GM23338 (cell line): ENCODE results near the gene XKR7. TPM values are rescaled to one million over a fixed set of nuclear protein-coding genes. Genes with fewer than 3 reads are reported as not detected.

Source experiments
- ATAC-seq: fragments of 200-7000 bp; cut with Tn5 transposase; 3 replicates; pipeline ENCODE4 v1.9.1; 2020
- DNase-seq: peaks from one replicate; pipeline ENCODE4 v3.0.0-alpha.2; 2015; ENCODE audit warnings: low spot score
- H2AFZ ChIP-seq: fragments of 200-600 bp; sonication (generic); 2 replicates; pipeline ENCODE4 v1.8.0; 2016; ENCODE audit warnings: antibody characterized with exemption, mild to moderate bottlenecking, moderate library complexity
- H3F3A ChIP-seq: fragments of 200-600 bp; sonication (generic); replicated peaks from 2 replicates; pipeline ENCODE4 v1.8.0; 2017; ENCODE audit warnings: antibody characterized with exemption, mixed run types, low read depth
- H3K27ac ChIP-seq: fragments of 200-600 bp; sonication (generic); 2 replicates; pipeline ENCODE4 v1.6.1; 2016; ENCODE audit warnings: low read depth
- H3K27me3 ChIP-seq: fragments of 200-600 bp; sonication (generic); 2 replicates; pipeline ENCODE4 v1.8.0; 2016; ENCODE audit warnings: mild to moderate bottlenecking, mixed run types, moderate library complexity; ENCODE audit not compliant: insufficient read depth
- H3K36me3 ChIP-seq: fragments of 200-600 bp; sonication (generic); 2 replicates; pipeline ENCODE4 v1.8.0; 2016; ENCODE audit warnings: mild to moderate bottlenecking; ENCODE audit not compliant: insufficient read depth
- H3K4me1 ChIP-seq: fragments of 200-600 bp; sonication (generic); 2 replicates; pipeline ENCODE4 v1.8.0; 2016; ENCODE audit warnings: mild to moderate bottlenecking, moderate library complexity; ENCODE audit not compliant: insufficient read depth
- H3K4me2 ChIP-seq: fragments of 200-600 bp; sonication (generic); 2 replicates; pipeline ENCODE4 v1.7.1; 2017; ENCODE audit warnings: mixed run types
- H3K4me3 ChIP-seq: fragments of 200-600 bp; sonication (generic); 2 replicates; pipeline ENCODE4 v1.6.1; 2016; ENCODE audit warnings: mixed run types
- H3K79me2 ChIP-seq: fragments of 200-600 bp; sonication (generic); replicated peaks from 2 replicates; pipeline ENCODE4 v1.8.0; 2017; ENCODE audit warnings: mild to moderate bottlenecking; ENCODE audit not compliant: insufficient read depth
- H3K9me2 ChIP-seq: fragments of 200-600 bp; sonication (generic); 2 replicates; pipeline ENCODE4 v1.8.0; 2017; ENCODE audit not compliant: insufficient read depth
- H4K20me1 ChIP-seq: fragments of 200-600 bp; sonication (generic); replicated peaks from 2 replicates; pipeline ENCODE4 v1.8.0; 2017; ENCODE audit warnings: mild to moderate bottlenecking; ENCODE audit not compliant: insufficient read depth
- H3K27ac Mint-ChIP-seq: 2 replicates; pipeline ENCODE4 v1.8.0; 2020; ENCODE audit warnings: inconsistent platforms, mild to moderate bottlenecking, moderate library complexity, mixed read lengths
- H3K27me3 Mint-ChIP-seq: 3 replicates; pipeline ENCODE4 v1.8.0; 2022; ENCODE audit warnings: low read depth, mild to moderate bottlenecking, moderate library complexity, mixed read lengths, inconsistent platforms; ENCODE audit not compliant: insufficient read depth, poor library complexity
- H3K36me3 Mint-ChIP-seq: 3 replicates; pipeline ENCODE4 v1.8.0; 2021; ENCODE audit warnings: low read depth, mild to moderate bottlenecking, inconsistent platforms, moderate library complexity, mixed read lengths
- H3K4me1 Mint-ChIP-seq: 3 replicates; pipeline ENCODE4 v1.8.0; 2020; ENCODE audit warnings: mild to moderate bottlenecking, inconsistent platforms, mixed read lengths
- H3K4me3 Mint-ChIP-seq: 3 replicates; pipeline ENCODE4 v1.8.0; 2021; ENCODE audit warnings: moderate library complexity, mild to moderate bottlenecking, inconsistent platforms, mixed read lengths
- H3K9me3 Mint-ChIP-seq: 3 replicates; pipeline ENCODE4 v1.8.0; 2020; ENCODE audit warnings: moderate library complexity, mild to moderate bottlenecking, inconsistent platforms, mixed read lengths
- CREB1 ChIP-seq: fragments of 250-450 bp; sonication (Bioruptor Pico); IDR thresholded peaks from 2 replicates; pipeline ENCODE4 v1.5.0; 2020; ENCODE audit warnings: low read depth, mild to moderate bottlenecking, moderate library complexity
- EZH2 ChIP-seq: fragments of 200-600 bp; sonication (generic); IDR thresholded peaks from one replicate; pipeline ENCODE4 v1.8.0; 2017; ENCODE audit warnings: antibody characterized with exemption, mild to moderate bottlenecking, low read depth; ENCODE audit not compliant: unreplicated experiment
- EZH2phosphoT487 ChIP-seq: fragments of 200-600 bp; sonication (generic); IDR thresholded peaks from one replicate; pipeline ENCODE4 v1.8.1; 2018; ENCODE audit warnings: antibody characterized with exemption; ENCODE audit not compliant: unreplicated experiment
- JUNB ChIP-seq: IDR thresholded peaks from one replicate; pipeline ENCODE4 v1.6.1; 2016; ENCODE audit warnings: antibody characterized with exemption; ENCODE audit not compliant: unreplicated experiment
- NANOG ChIP-seq: IDR thresholded peaks from 2 replicates; pipeline ENCODE4 v1.6.1; 2016; ENCODE audit warnings: antibody characterized with exemption, borderline replicate concordance
- POLR2AphosphoS5 ChIP-seq: IDR thresholded peaks from 2 replicates; pipeline ENCODE4 v1.6.1; 2016; ENCODE audit warnings: antibody characterized with exemption, low read depth
- STAT1 ChIP-seq: IDR thresholded peaks from one replicate; pipeline ENCODE4 v1.6.1; 2016; ENCODE audit warnings: antibody characterized with exemption; ENCODE audit not compliant: unreplicated experiment
- ZNF114 ChIP-seq: fragments of 250-450 bp; sonication (Bioruptor Pico); IDR thresholded peaks from 2 replicates; pipeline ENCODE4 v1.5.0; 2020; ENCODE audit warnings: mild to moderate bottlenecking, moderate library complexity
- ZNF331 ChIP-seq: fragments of 250-450 bp; sonication (Bioruptor Pico); IDR thresholded peaks from 2 replicates; pipeline ENCODE4 v1.5.0; 2020; ENCODE audit warnings: low read depth, mild to moderate bottlenecking, moderate library complexity
- polyA plus RNA-seq: library from polyadenylated mRNA; unstranded; fragments of >200 nt; fragmentation: Nextera tagmentation; extraction: Ambion mirVana; gene quantifications from 2 replicates; pipeline ENCODE4 v1.2.1, GENCODE V29; 2016
- total RNA-seq: library from RNA; depleted of rRNA; stranded (reverse); fragments of >200 nt; shearing (Covaris generic); gene quantifications from 2 replicates; pipeline ENCODE4 v1.2.3, GENCODE V29; 2014
- TF ChIP-seq, protein P1 (sequence below), 2 experiments: fragments of 200-600 bp in 1 of 2; sonication (generic) in 1 of 2; conservative IDR thresholded peaks; 2 replicates each; pipeline versions ENCODE4 v1.5.1 to v1.6.1; 2016 to 2017; ENCODE audit warnings: antibody characterized with exemption in 2 of 2, low read depth in 2 of 2, mild to moderate bottlenecking in 2 of 2, moderate library complexity in 1 of 2
- TF ChIP-seq, protein P2 (sequence below): fragments of 250-450 bp; sonication (Bioruptor Pico); IDR thresholded peaks from 2 replicates; pipeline ENCODE4 v1.5.0; 2020; ENCODE audit warnings: mild to moderate bottlenecking, moderate library complexity
- TF ChIP-seq, protein P3 (sequence below): IDR thresholded peaks from one replicate; pipeline ENCODE4 v1.6.1; 2018; ENCODE audit warnings: antibody characterized with exemption; ENCODE audit not compliant: unreplicated experiment
- TF ChIP-seq, protein P4 (sequence below): IDR thresholded peaks from 2 replicates; pipeline ENCODE4 v1.6.1; 2016; ENCODE audit warnings: antibody characterized with exemption

XKR7 gene
- total and polyA plus RNA-seq, 2 experiments from 2014 or later = 0.61 to 3.9 TPM

DNA sequence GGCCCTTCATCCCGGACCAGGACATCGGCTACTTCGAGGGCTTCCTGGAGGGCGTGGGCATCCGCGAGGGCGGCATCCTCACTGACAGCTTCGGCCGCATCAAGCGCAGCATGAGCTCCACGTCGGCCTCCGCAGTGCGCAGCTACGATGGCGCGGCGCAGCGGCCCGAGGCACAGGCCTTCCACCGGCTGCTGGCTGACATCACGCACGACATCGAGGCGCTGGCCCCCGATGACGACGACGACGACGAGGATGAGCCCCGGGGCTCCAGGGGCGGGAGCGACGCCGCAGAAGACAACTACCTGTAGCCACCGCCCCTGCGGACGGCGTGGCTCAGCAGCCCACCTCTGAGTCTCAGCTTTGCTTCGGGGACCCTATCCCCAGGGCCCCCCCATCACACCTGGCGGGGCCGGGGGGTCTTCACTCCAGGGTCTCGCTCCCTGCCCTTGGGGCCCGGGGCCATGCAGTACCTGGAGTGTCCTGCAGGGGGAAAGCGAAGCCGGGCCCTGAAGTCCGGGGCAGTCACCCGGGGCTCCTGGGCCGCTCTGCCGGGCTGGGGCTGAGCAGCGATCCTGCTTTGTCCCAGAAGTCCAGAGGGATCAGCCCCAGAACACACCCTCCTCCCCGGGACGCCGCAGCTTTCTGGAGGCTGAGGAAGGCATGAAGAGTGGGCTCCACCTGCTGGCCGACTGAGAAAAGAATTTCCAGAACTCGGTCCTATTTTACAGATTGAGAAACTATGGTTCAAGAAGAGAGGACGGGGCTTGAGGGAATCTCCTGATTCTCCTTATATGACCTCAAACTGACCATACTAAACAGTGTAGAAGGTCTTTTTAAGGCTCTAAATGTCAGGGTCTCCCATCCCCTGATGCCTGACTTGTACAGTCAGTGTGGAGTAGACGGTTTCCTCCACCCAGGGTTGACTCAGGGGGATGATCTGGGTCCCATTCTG is 63.3 kb downstream of the XKR7 start:
- Histone ChIP-seq H3K4me3 (peak overlapping the region; percentile 57), H3K4me2 (peak overlapping the region; percentile 78), H2AFZ (peak overlapping the region; percentile 15; the same call in 1 of the 2 replicates), H3K9me2 (no peaks in the 10 kb centered on the region), H3K79me2 (no peaks in the 10 kb centered on the region), H3K27me3 (peaks cover 13% of the 10 kb centered on the region), H3F3A (peaks cover 13% of the 10 kb centered on the region), H3K27ac (no peak overlapping the region), H3K4me1 (peaks cover 2% of the 10 kb centered on the region; the same call in 1 of the 2 replicates), H4K20me1 (peaks cover 12% of the 10 kb centered on the region; the same call in 1 of the 2 replicates), H3K36me3 (no peaks in the 10 kb centered on the region)
- peak overlapping the region; percentile 46 for H3K4me3 Mint-ChIP-seq
- DNase-seq (peak; percentile 100), ATAC-seq (peak; percentile 98)
- peaks cover 8% of the 10 kb centered on the region for H3K27me3 Mint-ChIP-seq
- no peak overlapping the region for H3K27ac Mint-ChIP-seq
- peaks cover 9% of the 10 kb centered on the region; the same call in 2 of the 3 replicates for H3K36me3 Mint-ChIP-seq
- H3K9me3 Mint-ChIP-seq = peaks cover 23% of the 10 kb centered on the region
- TF ChIP-seq JUNB (no peak), EZH2phosphoT487 (no peak), ZNF114 (CRISPR knock-in tag) (0 out of 2 replicates have a peak, but pooled peaks have one; percentile 45), CREB1 (CRISPR knock-in tag) (peak; percentile 37; the same call in 1 of the 2 replicates), ZNF331 (CRISPR knock-in tag) (no peak), STAT1 (no peak), EZH2 (no peak), NANOG (no peak), POLR2AphosphoS5 (peak; percentile 17; the same call in 1 of the 2 replicates)
- TF ChIP-seq, protein P1, sequence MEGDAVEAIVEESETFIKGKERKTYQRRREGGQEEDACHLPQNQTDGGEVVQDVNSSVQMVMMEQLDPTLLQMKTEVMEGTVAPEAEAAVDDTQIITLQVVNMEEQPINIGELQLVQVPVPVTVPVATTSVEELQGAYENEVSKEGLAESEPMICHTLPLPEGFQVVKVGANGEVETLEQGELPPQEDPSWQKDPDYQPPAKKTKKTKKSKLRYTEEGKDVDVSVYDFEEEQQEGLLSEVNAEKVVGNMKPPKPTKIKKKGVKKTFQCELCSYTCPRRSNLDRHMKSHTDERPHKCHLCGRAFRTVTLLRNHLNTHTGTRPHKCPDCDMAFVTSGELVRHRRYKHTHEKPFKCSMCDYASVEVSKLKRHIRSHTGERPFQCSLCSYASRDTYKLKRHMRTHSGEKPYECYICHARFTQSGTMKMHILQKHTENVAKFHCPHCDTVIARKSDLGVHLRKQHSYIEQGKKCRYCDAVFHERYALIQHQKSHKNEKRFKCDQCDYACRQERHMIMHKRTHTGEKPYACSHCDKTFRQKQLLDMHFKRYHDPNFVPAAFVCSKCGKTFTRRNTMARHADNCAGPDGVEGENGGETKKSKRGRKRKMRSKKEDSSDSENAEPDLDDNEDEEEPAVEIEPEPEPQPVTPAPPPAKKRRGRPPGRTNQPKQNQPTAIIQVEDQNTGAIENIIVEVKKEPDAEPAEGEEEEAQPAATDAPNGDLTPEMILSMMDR (conservative IDR thresholded peaks at IDR 0.05; ENCODE audit: low read depth in 2 of 2) = peak; percentile 79 to 99
- TF ChIP-seq, protein P2, sequence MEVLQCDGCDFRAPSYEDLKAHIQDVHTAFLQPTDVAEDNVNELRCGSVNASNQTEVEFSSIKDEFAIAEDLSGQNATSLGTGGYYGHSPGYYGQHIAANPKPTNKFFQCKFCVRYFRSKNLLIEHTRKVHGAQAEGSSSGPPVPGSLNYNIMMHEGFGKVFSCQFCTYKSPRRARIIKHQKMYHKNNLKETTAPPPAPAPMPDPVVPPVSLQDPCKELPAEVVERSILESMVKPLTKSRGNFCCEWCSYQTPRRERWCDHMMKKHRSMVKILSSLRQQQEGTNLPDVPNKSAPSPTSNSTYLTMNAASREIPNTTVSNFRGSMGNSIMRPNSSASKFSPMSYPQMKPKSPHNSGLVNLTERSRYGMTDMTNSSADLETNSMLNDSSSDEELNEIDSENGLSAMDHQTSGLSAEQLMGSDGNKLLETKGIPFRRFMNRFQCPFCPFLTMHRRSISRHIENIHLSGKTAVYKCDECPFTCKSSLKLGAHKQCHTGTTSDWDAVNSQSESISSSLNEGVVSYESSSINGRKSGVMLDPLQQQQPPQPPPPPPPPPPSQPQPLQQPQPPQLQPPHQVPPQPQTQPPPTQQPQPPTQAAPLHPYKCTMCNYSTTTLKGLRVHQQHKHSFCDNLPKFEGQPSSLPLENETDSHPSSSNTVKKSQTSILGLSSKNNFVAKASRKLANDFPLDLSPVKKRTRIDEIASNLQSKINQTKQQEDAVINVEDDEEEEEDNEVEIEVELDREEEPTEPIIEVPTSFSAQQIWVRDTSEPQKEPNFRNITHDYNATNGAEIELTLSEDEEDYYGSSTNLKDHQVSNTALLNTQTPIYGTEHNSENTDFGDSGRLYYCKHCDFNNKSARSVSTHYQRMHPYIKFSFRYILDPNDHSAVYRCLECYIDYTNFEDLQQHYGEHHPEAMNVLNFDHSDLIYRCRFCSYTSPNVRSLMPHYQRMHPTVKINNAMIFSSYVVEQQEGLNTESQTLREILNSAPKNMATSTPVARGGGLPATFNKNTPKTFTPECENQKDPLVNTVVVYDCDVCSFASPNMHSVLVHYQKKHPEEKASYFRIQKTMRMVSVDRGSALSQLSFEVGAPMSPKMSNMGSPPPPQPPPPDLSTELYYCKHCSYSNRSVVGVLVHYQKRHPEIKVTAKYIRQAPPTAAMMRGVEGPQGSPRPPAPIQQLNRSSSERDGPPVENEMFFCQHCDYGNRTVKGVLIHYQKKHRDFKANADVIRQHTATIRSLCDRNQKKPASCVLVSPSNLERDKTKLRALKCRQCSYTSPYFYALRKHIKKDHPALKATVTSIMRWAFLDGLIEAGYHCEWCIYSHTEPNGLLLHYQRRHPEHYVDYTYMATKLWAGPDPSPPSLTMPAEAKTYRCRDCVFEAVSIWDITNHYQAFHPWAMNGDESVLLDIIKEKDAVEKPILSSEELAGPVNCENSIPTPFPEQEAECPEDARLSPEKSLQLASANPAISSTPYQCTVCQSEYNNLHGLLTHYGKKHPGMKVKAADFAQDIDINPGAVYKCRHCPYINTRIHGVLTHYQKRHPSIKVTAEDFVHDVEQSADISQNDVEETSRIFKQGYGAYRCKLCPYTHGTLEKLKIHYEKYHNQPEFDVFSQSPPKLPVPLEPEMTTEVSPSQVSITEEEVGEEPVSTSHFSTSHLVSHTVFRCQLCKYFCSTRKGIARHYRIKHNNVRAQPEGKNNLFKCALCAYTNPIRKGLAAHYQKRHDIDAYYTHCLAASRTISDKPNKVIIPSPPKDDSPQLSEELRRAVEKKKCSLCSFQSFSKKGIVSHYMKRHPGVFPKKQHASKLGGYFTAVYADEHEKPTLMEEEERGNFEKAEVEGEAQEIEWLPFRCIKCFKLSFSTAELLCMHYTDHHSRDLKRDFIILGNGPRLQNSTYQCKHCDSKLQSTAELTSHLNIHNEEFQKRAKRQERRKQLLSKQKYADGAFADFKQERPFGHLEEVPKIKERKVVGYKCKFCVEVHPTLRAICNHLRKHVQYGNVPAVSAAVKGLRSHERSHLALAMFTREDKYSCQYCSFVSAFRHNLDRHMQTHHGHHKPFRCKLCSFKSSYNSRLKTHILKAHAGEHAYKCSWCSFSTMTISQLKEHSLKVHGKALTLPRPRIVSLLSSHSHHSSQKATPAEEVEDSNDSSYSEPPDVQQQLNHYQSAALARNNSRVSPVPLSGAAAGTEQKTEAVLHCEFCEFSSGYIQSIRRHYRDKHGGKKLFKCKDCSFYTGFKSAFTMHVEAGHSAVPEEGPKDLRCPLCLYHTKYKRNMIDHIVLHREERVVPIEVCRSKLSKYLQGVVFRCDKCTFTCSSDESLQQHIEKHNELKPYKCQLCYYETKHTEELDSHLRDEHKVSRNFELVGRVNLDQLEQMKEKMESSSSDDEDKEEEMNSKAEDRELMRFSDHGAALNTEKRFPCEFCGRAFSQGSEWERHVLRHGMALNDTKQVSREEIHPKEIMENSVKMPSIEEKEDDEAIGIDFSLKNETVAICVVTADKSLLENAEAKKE (CRISPR knock-in tag) = no peak
- TF ChIP-seq, protein P3, sequence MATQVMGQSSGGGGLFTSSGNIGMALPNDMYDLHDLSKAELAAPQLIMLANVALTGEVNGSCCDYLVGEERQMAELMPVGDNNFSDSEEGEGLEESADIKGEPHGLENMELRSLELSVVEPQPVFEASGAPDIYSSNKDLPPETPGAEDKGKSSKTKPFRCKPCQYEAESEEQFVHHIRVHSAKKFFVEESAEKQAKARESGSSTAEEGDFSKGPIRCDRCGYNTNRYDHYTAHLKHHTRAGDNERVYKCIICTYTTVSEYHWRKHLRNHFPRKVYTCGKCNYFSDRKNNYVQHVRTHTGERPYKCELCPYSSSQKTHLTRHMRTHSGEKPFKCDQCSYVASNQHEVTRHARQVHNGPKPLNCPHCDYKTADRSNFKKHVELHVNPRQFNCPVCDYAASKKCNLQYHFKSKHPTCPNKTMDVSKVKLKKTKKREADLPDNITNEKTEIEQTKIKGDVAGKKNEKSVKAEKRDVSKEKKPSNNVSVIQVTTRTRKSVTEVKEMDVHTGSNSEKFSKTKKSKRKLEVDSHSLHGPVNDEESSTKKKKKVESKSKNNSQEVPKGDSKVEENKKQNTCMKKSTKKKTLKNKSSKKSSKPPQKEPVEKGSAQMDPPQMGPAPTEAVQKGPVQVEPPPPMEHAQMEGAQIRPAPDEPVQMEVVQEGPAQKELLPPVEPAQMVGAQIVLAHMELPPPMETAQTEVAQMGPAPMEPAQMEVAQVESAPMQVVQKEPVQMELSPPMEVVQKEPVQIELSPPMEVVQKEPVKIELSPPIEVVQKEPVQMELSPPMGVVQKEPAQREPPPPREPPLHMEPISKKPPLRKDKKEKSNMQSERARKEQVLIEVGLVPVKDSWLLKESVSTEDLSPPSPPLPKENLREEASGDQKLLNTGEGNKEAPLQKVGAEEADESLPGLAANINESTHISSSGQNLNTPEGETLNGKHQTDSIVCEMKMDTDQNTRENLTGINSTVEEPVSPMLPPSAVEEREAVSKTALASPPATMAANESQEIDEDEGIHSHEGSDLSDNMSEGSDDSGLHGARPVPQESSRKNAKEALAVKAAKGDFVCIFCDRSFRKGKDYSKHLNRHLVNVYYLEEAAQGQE = no peak
- TF ChIP-seq, protein P4, sequence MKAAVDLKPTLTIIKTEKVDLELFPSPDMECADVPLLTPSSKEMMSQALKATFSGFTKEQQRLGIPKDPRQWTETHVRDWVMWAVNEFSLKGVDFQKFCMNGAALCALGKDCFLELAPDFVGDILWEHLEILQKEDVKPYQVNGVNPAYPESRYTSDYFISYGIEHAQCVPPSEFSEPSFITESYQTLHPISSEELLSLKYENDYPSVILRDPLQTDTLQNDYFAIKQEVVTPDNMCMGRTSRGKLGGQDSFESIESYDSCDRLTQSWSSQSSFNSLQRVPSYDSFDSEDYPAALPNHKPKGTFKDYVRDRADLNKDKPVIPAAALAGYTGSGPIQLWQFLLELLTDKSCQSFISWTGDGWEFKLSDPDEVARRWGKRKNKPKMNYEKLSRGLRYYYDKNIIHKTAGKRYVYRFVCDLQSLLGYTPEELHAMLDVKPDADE = no peak
- peaks cover 11% of the 10 kb centered on the region for H3K4me1 Mint-ChIP-seq
